ENCODE data around the gene LEUTX. TPM values are rescaled to one million over a fixed set of nuclear protein-coding genes. Genes with fewer than 3 reads are reported as not detected.

Gene LEUTX
- total RNA-seq, 4 donors from 2014 or later, result not detected

DNA sequence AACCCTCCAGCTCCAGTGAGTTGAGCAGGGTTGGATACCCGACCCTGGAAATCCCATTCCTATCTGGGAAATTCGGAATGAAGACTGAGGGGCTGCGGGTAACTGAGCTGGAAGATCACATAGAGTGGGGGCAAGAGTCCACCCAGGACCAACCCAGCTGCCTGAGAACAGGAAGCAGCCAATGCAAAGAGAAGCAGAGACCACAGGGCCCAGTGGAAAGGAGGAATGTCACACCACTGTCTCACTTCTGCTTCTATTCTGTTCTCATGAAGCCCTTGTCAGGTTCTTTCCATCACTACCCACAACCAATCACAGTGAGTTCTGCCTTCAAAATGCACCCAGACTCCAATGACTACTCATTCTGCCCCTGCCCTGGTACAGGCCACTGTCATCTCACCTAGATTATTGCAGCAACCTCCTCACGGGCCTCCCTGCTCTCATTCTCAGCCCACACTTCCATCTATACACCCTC lies 40.0 kb downstream of the LEUTX start:
- H3K9me3 ChIP-seq, result no peaks in the 10 kb centered on the region
- no peak for ATAC-seq
- H3K27ac ChIP-seq, result no peak overlapping the region
- TF ChIP-seq EP300 (IDR thresholded peaks at IDR 0.05) (no peak), POLR2A (IDR thresholded peaks at IDR 0.05) (no peak), POLR2AphosphoS5 (IDR thresholded peaks at IDR 0.05) (no peak)
- TF ChIP-seq, protein P1, sequence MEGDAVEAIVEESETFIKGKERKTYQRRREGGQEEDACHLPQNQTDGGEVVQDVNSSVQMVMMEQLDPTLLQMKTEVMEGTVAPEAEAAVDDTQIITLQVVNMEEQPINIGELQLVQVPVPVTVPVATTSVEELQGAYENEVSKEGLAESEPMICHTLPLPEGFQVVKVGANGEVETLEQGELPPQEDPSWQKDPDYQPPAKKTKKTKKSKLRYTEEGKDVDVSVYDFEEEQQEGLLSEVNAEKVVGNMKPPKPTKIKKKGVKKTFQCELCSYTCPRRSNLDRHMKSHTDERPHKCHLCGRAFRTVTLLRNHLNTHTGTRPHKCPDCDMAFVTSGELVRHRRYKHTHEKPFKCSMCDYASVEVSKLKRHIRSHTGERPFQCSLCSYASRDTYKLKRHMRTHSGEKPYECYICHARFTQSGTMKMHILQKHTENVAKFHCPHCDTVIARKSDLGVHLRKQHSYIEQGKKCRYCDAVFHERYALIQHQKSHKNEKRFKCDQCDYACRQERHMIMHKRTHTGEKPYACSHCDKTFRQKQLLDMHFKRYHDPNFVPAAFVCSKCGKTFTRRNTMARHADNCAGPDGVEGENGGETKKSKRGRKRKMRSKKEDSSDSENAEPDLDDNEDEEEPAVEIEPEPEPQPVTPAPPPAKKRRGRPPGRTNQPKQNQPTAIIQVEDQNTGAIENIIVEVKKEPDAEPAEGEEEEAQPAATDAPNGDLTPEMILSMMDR (IDR thresholded peaks at IDR 0.05), result no peak
- H3K27me3 ChIP-seq, result no peaks in the 10 kb centered on the region
- H3K4me3 ChIP-seq, result no peak overlapping the region
- H3K4me1 ChIP-seq, result peaks cover 2 to 12% (median 2%) of the 10 kb centered on the region in 3 donors
- H3K36me3 ChIP-seq, result peaks cover 0 to 17% of the 10 kb centered on the region in 2 donors
- 90 to 100% methylated on average over 1 to 2 of the region's 4 CpGs for WGBS, 2 donors (ENCODE audit: low coverage in 1 of 2)

DNA sequence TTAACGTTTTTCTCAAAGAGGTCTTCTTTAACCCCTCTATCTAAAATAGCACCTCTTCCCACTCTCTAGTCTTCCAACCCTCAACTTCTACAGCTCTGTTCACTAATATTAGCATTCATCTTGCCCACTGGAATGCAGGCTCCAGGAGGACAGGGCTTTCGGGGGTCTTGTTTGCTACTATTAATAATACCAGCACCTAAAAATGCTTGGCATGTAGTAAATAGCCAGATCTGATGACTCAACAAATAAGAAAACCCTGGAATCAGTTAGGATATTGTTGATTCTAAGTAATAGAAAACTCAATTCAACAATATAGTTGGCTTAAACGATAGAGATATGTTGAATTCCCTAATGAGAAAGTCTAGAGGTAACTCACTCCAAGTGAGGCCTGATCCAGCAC lies 41.1 kb downstream of the LEUTX start:
- Histone ChIP-seq H3K36me3 (peaks cover 0 to 17% of the 10 kb centered on the region in 2 donors), H3K27me3 (no peaks in the 10 kb centered on the region), H3K27ac (no peak overlapping the region), H3K4me3 (no peak overlapping the region), H3K4me1 (peaks cover 3 to 18% (median 6%) of the 10 kb centered on the region in 3 donors), H3K9me3 (no peaks in the 10 kb centered on the region)
- WGBS, 2 donors (ENCODE audit: low coverage in 1 of 2), result 80 to 83% methylated on average over 1 to 3 of the region's 3 CpGs
- TF ChIP-seq EP300 (IDR thresholded peaks at IDR 0.05), result no peak
- TF ChIP-seq, protein P1 (IDR thresholded peaks at IDR 0.05), result no peak
- no peak for TF ChIP-seq POLR2A (IDR thresholded peaks at IDR 0.05)
- no peak for TF ChIP-seq POLR2AphosphoS5 (IDR thresholded peaks at IDR 0.05)
- no peak for ATAC-seq

DNA sequence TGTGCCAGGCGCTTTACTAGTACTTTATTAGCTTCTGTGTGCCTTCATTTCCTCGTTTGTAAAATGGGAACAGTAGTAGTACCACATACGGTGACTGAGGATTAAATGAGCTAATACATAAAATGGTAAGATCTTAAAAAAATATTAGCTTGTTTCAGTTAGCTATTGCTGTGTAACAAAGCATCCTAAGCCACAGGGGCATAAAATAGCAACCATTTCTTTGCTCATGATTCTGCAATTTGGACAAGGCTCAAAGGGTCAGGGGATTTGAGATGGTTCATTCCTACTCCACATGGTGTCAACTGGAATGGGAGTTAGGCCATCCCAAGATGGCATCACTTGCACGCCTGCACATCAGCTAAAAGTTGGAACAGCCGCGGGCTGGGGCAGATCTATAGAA lies 42.0 kb downstream of the LEUTX start:
- Histone ChIP-seq H3K27me3 (no peaks in the 10 kb centered on the region), H3K4me3 (no peak overlapping the region), H3K4me1 (peaks cover 3 to 25% (median 6%) of the 10 kb centered on the region in 3 donors), H3K36me3 (peaks cover 0 to 22% of the 10 kb centered on the region in 2 donors), H3K9me3 (no peaks in the 10 kb centered on the region), H3K27ac (no peak overlapping the region)
- 87 to 91% methylated on average over 6 of the region's 6 CpGs for WGBS, 2 donors (ENCODE audit: low coverage in 1 of 2)
- no peak for ATAC-seq
- TF ChIP-seq POLR2A (IDR thresholded peaks at IDR 0.05) (no peak), POLR2AphosphoS5 (IDR thresholded peaks at IDR 0.05) (no peak), EP300 (IDR thresholded peaks at IDR 0.05) (no peak)
- TF ChIP-seq, protein P1 (IDR thresholded peaks at IDR 0.05), result no peak

DNA sequence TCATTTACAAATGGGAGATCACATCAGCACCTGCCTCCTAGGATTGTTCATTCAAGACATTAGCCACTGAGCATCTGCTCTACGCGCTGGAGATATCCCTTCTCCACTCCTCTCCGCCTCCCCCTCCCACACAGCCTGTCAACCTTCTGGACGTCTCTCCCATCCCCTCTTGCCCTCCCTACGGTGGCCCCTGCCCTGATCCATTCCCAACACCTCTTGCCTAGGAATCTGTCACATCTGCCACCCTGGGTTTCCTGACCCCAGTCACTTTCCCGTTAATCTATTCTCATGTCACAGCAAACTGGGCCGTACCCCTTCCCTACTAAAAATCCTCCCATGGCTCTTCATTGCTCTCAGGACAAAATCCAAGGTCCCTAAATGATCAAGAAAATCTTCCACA lies 45.0 kb downstream of the LEUTX start:
- 24% methylated on average over 7 of the region's 7 CpGs; no CpG with 5 or more reads in 1 of the 2 donors for WGBS, 2 donors (ENCODE audit: low coverage in 1 of 2)
- Histone ChIP-seq H3K27ac (peak overlapping the region; percentile 70 to 85 (median 84)), H3K36me3 (peaks cover 0 to 35% of the 10 kb centered on the region in 2 donors), H3K4me3 (peak overlapping the region; percentile 70 to 91), H3K27me3 (no peaks in the 10 kb centered on the region), H3K4me1 (peaks cover 3 to 25% (median 6%) of the 10 kb centered on the region in 3 donors), H3K9me3 (no peaks in the 10 kb centered on the region)
- no peak for ATAC-seq
- TF ChIP-seq POLR2AphosphoS5 (IDR thresholded peaks at IDR 0.05) (no peak), EP300 (IDR thresholded peaks at IDR 0.05) (no peak), POLR2A (IDR thresholded peaks at IDR 0.05) (no peak)
- TF ChIP-seq, protein P1 (IDR thresholded peaks at IDR 0.05), result no peak

Data from gastroesophageal sphincter (tissue), 4 donors.